Stomach smooth muscle (tissue), 2 donors: Measurements from ENCODE around the gene AGPAT3.

ENCODE experiments used
- H3K27ac ChIP-seq: one replicate; pipeline ENCODE4 v1.7.0; 2013; ENCODE audit warnings: mild to moderate bottlenecking, low read length, inconsistent platforms
- H3K27me3 ChIP-seq, 2 donors: one replicate each; pipeline ENCODE4 v1.7.0; 2013; ENCODE audit warnings: low read length in 2 of 2; ENCODE audit not compliant: insufficient read depth in 2 of 2, control insufficient read depth in 1 of 2
- H3K36me3 ChIP-seq, 2 donors: one replicate each; pipeline ENCODE4 v1.7.0; 2013; ENCODE audit warnings: low read length in 2 of 2; ENCODE audit not compliant: control insufficient read depth in 2 of 2, insufficient read depth in 2 of 2
- H3K4me1 ChIP-seq: one replicate; pipeline ENCODE4 v1.7.0; 2013; ENCODE audit warnings: low read length; ENCODE audit not compliant: control insufficient read depth, insufficient read depth
- H3K4me3 ChIP-seq, 2 donors: one replicate each; pipeline ENCODE4 v1.7.0; 2013; ENCODE audit warnings: low read length in 2 of 2
- H3K9ac ChIP-seq, 2 donors: one replicate each; pipeline ENCODE4 v1.7.0; 2013; ENCODE audit warnings: low read length in 2 of 2, mild to moderate bottlenecking in 1 of 2
- H3K9me3 ChIP-seq, 2 donors: one replicate each; pipeline ENCODE4 v1.7.0; 2013; ENCODE audit warnings: low read length in 2 of 2; ENCODE audit not compliant: control insufficient read depth in 2 of 2
- donor health status: healthy.
- donor health status: Pancreatic carcinoma.

AGPAT3 gene

GRCh38 chr21:43873673-43874072 is 8.7 kb downstream of the AGPAT3 start:
- H3K27me3 ChIP-seq, result no peaks in the 10 kb centered on the region
- peaks cover 8% of the 10 kb centered on the region for H3K4me1 ChIP-seq
- no peak overlapping the region for H3K27ac ChIP-seq
- H3K9me3 ChIP-seq, result no peaks in the 10 kb centered on the region
- H3K4me3 ChIP-seq, result no peak overlapping the region
- H3K36me3 ChIP-seq, result peaks cover 7% of the 10 kb centered on the region in 2 donors
- no peak overlapping the region for H3K9ac ChIP-seq

- H3K9me3 ChIP-seq, result no peaks in the 10 kb centered on the region
- no peak overlapping the region for H3K27ac ChIP-seq
- H3K4me1 ChIP-seq, result peaks cover 12% of the 10 kb centered on the region
- no peak overlapping the region for H3K4me3 ChIP-seq
- H3K27me3 ChIP-seq, result no peaks in the 10 kb centered on the region
- no peak overlapping the region for H3K9ac ChIP-seq
- H3K36me3 ChIP-seq, result peaks cover 7% of the 10 kb centered on the region in 2 donors
Measured at GRCh38 chr21:43874085-43874805, 9.2 kb downstream of the AGPAT3 start.

GRCh38 chr21:43876605-43877004 is 11.6 kb downstream of the AGPAT3 start:
- Histone ChIP-seq H3K4me1 (peaks cover 18% of the 10 kb centered on the region), H3K27ac (no peak overlapping the region), H3K9ac (no peak overlapping the region), H3K27me3 (no peaks in the 10 kb centered on the region), H3K36me3 (peaks cover 4 to 8% of the 10 kb centered on the region in 2 donors), H3K4me3 (no peak overlapping the region), H3K9me3 (no peaks in the 10 kb centered on the region)

- Histone ChIP-seq H3K4me1 (peaks cover 19% of the 10 kb centered on the region), H3K27ac (no peak overlapping the region)
Measured at GRCh38 chr21:43877936-43878575, 13.0 kb downstream of the AGPAT3 start.

GRCh38 chr21:43879348-43880110 is 14.5 kb downstream of the AGPAT3 start:
- no peak overlapping the region for H3K4me3 ChIP-seq
- H3K27ac ChIP-seq, result no peak overlapping the region
- H3K9ac ChIP-seq, result no peak overlapping the region
- peaks cover 4 to 7% of the 10 kb centered on the region in 2 donors for H3K36me3 ChIP-seq
- H3K9me3 ChIP-seq, result no peaks in the 10 kb centered on the region
- H3K4me1 ChIP-seq, result peaks cover 23% of the 10 kb centered on the region
- H3K27me3 ChIP-seq, result no peaks in the 10 kb centered on the region

More at GRCh38 chr21:43877936-43878575, 13.0 kb downstream of the AGPAT3 start:
- no peaks in the 10 kb centered on the region for H3K9me3 ChIP-seq
- no peaks in the 10 kb centered on the region for H3K27me3 ChIP-seq
- no peak overlapping the region for H3K9ac ChIP-seq
- no peak overlapping the region for H3K4me3 ChIP-seq
- H3K36me3 ChIP-seq, result peaks cover 4 to 8% of the 10 kb centered on the region in 2 donors

GRCh38 chr21:43880111-43880985 is 15.3 kb downstream of the AGPAT3 start:
- Histone ChIP-seq H3K27me3 (no peaks in the 10 kb centered on the region), H3K4me1 (peaks cover 27% of the 10 kb centered on the region), H3K27ac (no peak overlapping the region)

GRCh38 chr21:43881283-43881682 is 16.3 kb downstream of the AGPAT3 start:
- Histone ChIP-seq H3K27ac (no peak overlapping the region), H3K36me3 (peaks cover 4 to 7% of the 10 kb centered on the region in 2 donors), H3K4me1 (peaks cover 33% of the 10 kb centered on the region), H3K9me3 (no peaks in the 10 kb centered on the region), H3K4me3 (no peak overlapping the region), H3K9ac (no peak overlapping the region), H3K27me3 (no peaks in the 10 kb centered on the region)

More at GRCh38 chr21:43880111-43880985, 15.3 kb downstream of the AGPAT3 start:
- Histone ChIP-seq H3K9ac (no peak overlapping the region), H3K9me3 (no peaks in the 10 kb centered on the region), H3K36me3 (peaks cover 4 to 7% of the 10 kb centered on the region in 2 donors), H3K4me3 (no peak overlapping the region)

- H3K9me3 ChIP-seq, result no peaks in the 10 kb centered on the region
- H3K27ac ChIP-seq, result no peak overlapping the region
- no peaks in the 10 kb centered on the region for H3K27me3 ChIP-seq
- H3K4me3 ChIP-seq, result no peak overlapping the region
- H3K9ac ChIP-seq, result no peak overlapping the region
- H3K4me1 ChIP-seq, result peaks cover 33% of the 10 kb centered on the region
- H3K36me3 ChIP-seq, result peaks cover 4 to 7% of the 10 kb centered on the region in 2 donors
Measured at GRCh38 chr21:43881935-43882334, 16.9 kb downstream of the AGPAT3 start.

GRCh38 chr21:43882952-43883545 is 18.0 kb downstream of the AGPAT3 start:
- no peak overlapping the region for H3K27ac ChIP-seq
- H3K27me3 ChIP-seq, result no peaks in the 10 kb centered on the region
- H3K4me1 ChIP-seq, result peaks cover 33% of the 10 kb centered on the region
- H3K4me3 ChIP-seq, result no peak overlapping the region
- no peaks in the 10 kb centered on the region for H3K9me3 ChIP-seq
- H3K9ac ChIP-seq, result no peak overlapping the region
- peaks cover 2 to 6% of the 10 kb centered on the region in 2 donors for H3K36me3 ChIP-seq
